HepG2 (cell line): Measurements from ENCODE around the gene ARHGAP15.

Experiments
- CBFB ChIP-seq: sonication (generic); formaldehyde crosslinking; IDR thresholded peaks from 2 replicates; pipeline ENCODE4 v1.4.0; 2020; ENCODE audit warnings: missing genetic modification reagents
- DPF2 ChIP-seq: sonication (generic); formaldehyde crosslinking; IDR thresholded peaks from 2 replicates; pipeline ENCODE4 v1.4.0; 2020; ENCODE audit warnings: mild to moderate bottlenecking, low read depth, missing genetic modification reagents, borderline replicate concordance
- HCFC1 ChIP-seq: fragments of 150-350 bp; IDR thresholded peaks from 2 replicates; pipeline ENCODE4 v1.6.1; 2014; ENCODE audit warnings: low read depth, low read length
- KMT2A ChIP-seq: sonication (generic); formaldehyde crosslinking; IDR thresholded peaks from 2 replicates; pipeline ENCODE4 v1.4.0; 2020; ENCODE audit warnings: missing genetic modification reagents
- RFX5 ChIP-seq: IDR thresholded peaks from 2 replicates; pipeline ENCODE4 v1.6.1; 2011; ENCODE audit warnings: low read depth, low read length, improper control_type of control experiment
- SP5 ChIP-seq: IDR thresholded peaks from 2 replicates; pipeline ENCODE4 v1.6.1; 2016; ENCODE audit warnings: low read depth, borderline replicate concordance
- TAF1 ChIP-seq: sonication (generic); formaldehyde crosslinking; IDR thresholded peaks from 2 replicates; pipeline ENCODE4 v1.4.0; 2020; ENCODE audit warnings: missing genetic modification reagents
- ZNF317 ChIP-seq: sonication (generic); formaldehyde crosslinking; IDR thresholded peaks from 2 replicates; pipeline ENCODE4 v1.5.0; 2020; ENCODE audit warnings: mild to moderate bottlenecking, missing genetic modification reagents
- ZNF558 ChIP-seq: sonication (generic); formaldehyde crosslinking; IDR thresholded peaks from 2 replicates; pipeline ENCODE4 v1.9.0; 2022; ENCODE audit warnings: mild to moderate bottlenecking, missing genetic modification reagents, borderline replicate concordance
- TF ChIP-seq, protein P1 (sequence below): sonication (generic); formaldehyde crosslinking; conservative IDR thresholded peaks from 2 replicates; pipeline ENCODE4 v1.4.0; 2020; ENCODE audit warnings: missing genetic modification reagents
- TF ChIP-seq, protein P2 (sequence below): sonication (generic); formaldehyde crosslinking; IDR thresholded peaks from 2 replicates; pipeline ENCODE4 v1.9.0; 2022; ENCODE audit warnings: missing genetic modification reagents, mild to moderate bottlenecking, borderline replicate concordance
- TF ChIP-seq, protein P3 (sequence below): sonication (generic); formaldehyde crosslinking; IDR thresholded peaks from 2 replicates; pipeline ENCODE4 v1.5.0; 2020; ENCODE audit warnings: mild to moderate bottlenecking, missing genetic modification reagents, moderate library complexity
- TF ChIP-seq, protein P4 (sequence below): sonication (generic); formaldehyde crosslinking; IDR thresholded peaks from 2 replicates; pipeline ENCODE4 v1.4.0; 2020; ENCODE audit warnings: mild to moderate bottlenecking, missing genetic modification reagents

GRCh38 chr2:143521396-143521795 lies 392.2 kb downstream of the ARHGAP15 start:
- TF ChIP-seq TAF1 (no peak), HCFC1 (no peak), CBFB (CRISPR knock-in tag) (no peak), ZNF558 (no peak), SP5 (CRISPR knock-in tag) (no peak), KMT2A (CRISPR knock-in tag) (no peak), ZNF317 (CRISPR knock-in tag) (no peak), DPF2 (CRISPR knock-in tag) (no peak), RFX5 (no peak)
- TF ChIP-seq, protein P1, sequence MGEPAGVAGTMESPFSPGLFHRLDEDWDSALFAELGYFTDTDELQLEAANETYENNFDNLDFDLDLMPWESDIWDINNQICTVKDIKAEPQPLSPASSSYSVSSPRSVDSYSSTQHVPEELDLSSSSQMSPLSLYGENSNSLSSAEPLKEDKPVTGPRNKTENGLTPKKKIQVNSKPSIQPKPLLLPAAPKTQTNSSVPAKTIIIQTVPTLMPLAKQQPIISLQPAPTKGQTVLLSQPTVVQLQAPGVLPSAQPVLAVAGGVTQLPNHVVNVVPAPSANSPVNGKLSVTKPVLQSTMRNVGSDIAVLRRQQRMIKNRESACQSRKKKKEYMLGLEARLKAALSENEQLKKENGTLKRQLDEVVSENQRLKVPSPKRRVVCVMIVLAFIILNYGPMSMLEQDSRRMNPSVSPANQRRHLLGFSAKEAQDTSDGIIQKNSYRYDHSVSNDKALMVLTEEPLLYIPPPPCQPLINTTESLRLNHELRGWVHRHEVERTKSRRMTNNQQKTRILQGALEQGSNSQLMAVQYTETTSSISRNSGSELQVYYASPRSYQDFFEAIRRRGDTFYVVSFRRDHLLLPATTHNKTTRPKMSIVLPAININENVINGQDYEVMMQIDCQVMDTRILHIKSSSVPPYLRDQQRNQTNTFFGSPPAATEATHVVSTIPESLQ = no peak
- TF ChIP-seq, protein P2, sequence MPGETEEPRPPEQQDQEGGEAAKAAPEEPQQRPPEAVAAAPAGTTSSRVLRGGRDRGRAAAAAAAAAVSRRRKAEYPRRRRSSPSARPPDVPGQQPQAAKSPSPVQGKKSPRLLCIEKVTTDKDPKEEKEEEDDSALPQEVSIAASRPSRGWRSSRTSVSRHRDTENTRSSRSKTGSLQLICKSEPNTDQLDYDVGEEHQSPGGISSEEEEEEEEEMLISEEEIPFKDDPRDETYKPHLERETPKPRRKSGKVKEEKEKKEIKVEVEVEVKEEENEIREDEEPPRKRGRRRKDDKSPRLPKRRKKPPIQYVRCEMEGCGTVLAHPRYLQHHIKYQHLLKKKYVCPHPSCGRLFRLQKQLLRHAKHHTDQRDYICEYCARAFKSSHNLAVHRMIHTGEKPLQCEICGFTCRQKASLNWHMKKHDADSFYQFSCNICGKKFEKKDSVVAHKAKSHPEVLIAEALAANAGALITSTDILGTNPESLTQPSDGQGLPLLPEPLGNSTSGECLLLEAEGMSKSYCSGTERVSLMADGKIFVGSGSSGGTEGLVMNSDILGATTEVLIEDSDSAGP (CRISPR knock-in tag) = no peak
- TF ChIP-seq, protein P3, sequence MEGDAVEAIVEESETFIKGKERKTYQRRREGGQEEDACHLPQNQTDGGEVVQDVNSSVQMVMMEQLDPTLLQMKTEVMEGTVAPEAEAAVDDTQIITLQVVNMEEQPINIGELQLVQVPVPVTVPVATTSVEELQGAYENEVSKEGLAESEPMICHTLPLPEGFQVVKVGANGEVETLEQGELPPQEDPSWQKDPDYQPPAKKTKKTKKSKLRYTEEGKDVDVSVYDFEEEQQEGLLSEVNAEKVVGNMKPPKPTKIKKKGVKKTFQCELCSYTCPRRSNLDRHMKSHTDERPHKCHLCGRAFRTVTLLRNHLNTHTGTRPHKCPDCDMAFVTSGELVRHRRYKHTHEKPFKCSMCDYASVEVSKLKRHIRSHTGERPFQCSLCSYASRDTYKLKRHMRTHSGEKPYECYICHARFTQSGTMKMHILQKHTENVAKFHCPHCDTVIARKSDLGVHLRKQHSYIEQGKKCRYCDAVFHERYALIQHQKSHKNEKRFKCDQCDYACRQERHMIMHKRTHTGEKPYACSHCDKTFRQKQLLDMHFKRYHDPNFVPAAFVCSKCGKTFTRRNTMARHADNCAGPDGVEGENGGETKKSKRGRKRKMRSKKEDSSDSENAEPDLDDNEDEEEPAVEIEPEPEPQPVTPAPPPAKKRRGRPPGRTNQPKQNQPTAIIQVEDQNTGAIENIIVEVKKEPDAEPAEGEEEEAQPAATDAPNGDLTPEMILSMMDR = no peak
- TF ChIP-seq, protein P4, sequence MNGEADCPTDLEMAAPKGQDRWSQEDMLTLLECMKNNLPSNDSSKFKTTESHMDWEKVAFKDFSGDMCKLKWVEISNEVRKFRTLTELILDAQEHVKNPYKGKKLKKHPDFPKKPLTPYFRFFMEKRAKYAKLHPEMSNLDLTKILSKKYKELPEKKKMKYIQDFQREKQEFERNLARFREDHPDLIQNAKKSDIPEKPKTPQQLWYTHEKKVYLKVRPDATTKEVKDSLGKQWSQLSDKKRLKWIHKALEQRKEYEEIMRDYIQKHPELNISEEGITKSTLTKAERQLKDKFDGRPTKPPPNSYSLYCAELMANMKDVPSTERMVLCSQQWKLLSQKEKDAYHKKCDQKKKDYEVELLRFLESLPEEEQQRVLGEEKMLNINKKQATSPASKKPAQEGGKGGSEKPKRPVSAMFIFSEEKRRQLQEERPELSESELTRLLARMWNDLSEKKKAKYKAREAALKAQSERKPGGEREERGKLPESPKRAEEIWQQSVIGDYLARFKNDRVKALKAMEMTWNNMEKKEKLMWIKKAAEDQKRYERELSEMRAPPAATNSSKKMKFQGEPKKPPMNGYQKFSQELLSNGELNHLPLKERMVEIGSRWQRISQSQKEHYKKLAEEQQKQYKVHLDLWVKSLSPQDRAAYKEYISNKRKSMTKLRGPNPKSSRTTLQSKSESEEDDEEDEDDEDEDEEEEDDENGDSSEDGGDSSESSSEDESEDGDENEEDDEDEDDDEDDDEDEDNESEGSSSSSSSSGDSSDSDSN = no peak
